ENCODE data around the gene CYBC1.
"Not testable (repeated sequence)": the region's sequence is repeated elsewhere in the genome, so short reads cannot be mapped to it uniquely, and the experiment has no call there.

CYBC1 gene

DNA sequence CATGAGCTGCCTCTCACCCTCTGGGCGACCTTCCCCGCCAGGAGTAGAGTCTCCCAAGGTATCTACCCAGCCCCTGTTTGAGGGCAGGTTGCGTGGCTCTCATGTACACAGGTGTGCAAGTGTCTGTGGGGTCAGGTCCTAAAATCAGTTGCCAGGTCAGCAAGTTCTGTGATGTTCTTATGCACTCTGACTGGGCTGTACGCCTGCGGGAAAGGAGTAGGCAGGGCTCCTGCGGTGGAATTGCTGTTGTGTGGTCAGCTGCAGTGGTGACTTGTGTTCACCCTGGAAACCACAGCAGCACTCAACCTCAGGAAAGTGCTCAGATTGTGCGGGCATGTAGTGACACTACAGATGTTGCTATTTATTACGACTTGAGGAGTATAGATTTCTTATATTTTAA lies 27.4 kb upstream of the CYBC1 start:
- DNase-seq, result no peak

DNA sequence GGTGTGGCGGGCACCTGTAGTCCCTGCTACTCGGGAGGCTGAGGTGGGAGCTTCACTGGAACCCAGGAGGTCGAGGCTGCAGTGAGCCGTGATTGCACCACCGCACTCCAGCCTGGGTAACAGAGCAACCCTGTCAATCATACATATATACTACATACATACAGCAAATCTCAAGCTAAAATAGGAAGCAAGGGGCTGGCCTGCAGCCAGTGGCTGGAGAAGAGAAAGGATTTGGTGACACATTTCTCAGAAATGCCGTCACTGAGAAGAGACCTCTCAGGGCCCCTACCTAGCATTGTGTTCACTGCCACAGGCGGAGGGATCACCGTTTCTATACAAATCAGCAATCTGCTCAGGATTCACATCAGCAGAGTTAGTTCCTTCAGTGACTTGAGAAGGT lies 24.9 kb upstream of the CYBC1 start:
- DNase-seq, result no peak

DNA sequence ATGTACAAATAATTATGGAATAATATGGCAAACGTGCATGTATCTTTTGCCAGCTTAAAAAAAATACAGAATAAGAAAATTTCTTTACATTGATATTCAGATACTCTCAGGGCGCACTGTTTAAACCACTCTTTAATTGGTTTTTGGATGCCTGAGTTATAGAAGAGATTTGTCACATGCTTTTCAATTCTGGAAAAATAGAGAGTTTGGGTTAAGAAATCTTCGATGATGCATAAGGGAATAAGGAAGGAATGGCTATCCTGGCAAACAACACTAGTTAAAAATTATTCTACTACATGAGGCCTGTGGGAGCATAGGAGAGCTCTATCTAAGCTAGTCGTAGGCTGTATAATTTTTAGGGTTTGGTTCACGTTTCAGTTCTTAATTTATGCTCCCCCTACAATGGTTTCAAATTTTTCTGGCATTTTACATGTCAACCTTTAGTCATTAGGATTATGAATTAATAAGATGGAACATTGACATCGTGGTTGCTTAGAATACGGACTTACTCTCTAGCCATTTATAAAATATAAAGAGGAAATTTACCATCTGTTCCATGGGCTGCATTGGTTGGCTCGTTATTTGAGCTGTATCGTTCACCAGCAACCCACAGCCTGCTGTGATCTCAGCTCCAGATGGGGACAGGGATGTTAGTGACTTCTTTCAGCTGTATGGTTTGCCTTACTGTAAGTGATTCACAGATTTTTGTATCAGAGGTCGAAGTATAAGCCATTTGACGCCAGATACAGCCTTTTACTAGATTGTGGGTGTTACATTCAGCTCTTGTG lies 23.9 kb upstream of the CYBC1 start:
- no peak for DNase-seq

DNA sequence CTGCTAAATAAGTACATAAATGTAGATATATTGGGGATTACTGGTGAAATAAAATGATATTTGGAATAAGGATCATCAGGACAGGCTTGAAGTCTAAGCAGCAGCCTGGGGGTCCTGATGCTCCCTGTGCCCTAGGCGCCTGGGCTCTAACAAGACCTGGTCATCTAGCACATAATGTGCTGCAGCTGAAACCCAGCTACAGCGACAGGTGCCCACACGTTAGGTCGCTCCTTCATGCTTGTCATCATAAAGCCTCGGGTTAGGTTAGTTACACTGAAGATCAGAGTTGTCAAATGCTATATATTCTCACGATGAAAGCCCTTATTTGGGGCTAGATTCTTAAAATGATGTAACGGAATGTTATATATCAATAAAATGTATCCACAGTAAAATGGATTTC lies 19.5 kb upstream of the CYBC1 start:
- DNase-seq, result no peak

DNA sequence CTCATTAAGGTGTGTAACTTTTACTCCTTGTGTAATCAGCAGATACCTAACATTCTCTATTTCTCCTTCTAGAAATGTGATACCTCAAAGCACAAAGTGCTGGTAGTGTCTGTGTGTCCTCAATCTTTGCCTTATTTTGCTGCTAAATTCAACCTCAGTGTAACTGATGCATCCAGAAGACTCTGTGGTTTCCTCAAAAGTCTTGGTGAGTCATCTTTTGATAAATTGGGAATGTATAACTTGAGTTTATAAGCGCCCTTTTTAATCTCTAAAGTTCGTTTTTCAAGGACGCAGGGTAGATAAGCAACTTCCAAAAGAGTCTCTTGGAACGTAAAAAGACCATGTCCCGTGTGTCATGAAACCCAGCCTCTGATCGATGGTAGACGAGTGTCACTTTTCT lies 18.1 kb upstream of the CYBC1 start:
- no peak for DNase-seq

DNA sequence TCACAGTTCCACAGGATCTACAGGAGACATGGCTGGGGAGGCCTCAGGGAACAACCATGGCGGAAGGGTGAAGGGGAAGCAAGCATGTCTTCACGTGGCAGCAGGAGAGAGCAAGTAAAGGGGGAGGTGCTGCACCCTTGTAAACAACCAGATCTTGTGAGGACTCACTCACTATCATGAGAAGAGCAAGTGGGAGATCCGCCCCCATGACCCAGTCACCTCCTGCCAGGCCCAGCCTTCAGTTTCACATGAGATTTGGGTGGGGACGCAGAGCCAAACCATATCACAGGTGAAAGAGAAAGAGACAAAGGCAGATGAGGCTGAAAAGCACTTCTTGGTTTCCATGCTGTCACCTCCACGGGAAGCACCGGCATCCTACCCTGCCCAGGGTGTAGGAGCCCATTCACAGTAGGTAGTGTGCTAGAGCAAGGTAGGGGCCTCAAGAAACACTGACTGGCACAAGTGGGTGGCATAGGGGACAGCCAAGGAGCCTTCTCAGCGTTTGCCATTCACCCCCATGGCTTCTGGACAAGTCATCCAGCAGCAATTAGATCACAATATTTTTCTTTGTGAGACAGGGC lies 14.6 kb upstream of the CYBC1 start:
- peak; percentile 38 for DNase-seq

DNA sequence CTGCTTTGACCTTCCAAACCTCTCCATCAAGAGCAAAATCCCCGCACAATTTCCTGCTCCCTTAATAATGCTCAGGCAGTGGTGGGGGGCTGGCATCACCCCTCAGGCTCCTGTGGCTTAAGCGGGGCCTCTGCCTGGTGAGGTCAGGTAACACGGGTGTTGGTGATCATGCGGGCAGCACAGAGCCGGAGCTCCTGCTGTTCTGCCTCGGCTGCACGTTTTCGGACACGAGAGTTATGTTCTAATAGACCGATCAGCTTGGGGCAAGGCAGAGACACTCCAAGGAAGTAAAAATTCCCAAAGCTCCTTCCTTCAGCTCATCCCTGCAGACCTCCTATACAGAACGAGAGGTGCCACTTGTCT lies 14.0 kb upstream of the CYBC1 start:
- no peak for DNase-seq

DNA sequence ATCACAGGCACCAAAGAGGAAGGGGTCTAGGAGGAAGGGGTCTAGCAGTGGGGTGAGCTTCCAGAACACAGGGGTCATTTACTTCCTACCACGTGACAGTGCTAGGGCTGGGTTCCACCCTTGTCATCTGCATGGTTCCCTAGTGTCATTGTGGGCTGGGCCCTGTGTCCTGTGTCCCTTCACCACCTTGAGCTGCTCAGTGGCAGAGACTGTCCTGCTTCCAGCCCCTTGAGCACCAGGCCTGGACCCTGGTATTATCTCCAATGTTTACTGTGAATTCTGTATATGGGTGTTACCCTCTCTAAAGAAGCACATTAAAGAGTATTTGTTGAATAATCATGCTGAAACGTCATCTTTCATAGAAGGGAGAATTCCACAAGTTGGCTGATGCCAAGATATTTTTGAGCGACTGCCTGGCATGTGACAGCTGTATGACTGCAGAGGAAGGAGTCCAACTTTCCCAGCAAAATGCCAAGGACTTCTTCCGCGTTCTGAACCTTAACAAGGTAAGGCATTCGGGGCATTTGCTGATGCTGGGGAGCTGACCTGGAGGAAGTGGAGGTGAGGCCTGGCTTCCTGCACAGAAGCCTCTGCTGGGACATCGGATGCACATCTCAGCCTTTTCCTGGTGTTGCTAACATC lies 13.5 kb upstream of the CYBC1 start:
- DNase-seq, result no peak

DNA sequence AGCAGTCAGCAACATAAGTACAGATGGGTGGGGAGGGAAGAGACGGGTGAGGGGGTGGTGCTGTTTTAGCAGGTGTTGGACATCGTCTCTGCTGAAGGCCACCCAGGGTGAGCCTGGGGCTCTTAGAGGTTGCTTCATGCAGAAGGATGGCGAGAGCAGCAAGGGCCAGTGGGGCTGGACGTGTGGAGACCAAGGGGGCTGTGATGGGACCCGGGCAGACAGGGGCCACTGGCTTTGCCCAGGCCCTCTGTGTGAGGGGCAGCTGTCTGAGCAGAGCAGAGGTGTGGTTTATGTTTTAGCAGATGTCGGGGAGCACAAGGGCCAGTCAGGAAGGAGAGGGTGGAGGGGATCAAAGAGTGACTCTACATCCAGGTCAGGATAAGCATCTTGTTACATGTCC lies 12.8 kb upstream of the CYBC1 start:
- DNase-seq, result no peak

DNA sequence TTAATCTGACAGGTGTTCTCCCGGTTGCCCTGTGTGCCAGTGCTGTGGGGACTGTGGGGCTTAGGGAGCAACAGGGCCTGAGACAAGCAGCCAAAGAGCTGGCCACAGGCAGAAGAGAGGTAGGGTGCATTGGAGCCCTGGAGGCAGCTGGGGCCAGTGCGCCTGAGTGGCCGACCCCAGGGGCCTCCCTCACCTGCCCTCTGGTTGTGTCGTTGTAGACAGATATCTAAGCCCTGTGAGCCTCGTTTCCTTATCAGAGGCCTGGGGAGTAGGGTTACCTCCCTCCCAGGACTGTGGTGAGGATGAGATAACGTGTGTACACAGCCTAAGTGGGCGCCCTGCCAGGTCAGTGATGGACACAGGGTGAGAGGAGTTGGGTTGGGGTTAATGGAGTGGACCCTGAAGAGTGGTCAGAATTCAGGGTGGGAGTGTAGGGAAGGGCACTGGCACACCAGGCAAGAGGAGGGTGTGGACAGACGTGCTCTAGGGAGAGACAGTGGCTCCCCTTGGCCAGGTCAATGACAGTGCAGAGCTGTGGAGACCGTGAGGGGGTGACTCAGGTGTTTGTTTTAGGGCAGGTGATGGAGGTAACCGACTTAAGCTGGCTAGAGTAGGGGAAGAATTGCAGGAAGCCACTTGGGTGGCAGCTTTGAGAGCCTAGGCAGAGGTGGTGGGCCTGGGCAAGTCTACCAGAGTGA lies 11.4 kb upstream of the CYBC1 start:
- DNase-seq, result no peak

DNA sequence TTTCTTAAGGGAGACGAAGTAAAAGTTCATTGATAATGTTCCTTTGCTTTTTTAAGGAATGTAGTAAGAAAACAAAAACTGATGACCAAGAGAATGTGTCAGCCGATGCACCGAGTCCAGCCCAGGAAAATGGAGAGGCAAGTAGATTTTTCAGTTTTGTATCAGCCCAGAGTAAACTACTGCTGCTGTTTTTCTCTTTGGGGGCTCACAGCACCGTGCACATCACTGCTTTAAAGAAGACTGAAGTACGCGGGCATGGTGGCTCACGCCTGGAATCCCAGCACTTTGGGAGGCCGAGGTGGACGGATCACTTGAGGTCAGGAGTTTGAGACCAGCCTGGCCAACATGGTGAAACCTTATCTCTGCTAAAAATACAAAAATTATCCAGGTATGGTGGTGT lies 9.4 kb upstream of the CYBC1 start:
- DNase-seq, result not testable (repeated sequence)

DNA sequence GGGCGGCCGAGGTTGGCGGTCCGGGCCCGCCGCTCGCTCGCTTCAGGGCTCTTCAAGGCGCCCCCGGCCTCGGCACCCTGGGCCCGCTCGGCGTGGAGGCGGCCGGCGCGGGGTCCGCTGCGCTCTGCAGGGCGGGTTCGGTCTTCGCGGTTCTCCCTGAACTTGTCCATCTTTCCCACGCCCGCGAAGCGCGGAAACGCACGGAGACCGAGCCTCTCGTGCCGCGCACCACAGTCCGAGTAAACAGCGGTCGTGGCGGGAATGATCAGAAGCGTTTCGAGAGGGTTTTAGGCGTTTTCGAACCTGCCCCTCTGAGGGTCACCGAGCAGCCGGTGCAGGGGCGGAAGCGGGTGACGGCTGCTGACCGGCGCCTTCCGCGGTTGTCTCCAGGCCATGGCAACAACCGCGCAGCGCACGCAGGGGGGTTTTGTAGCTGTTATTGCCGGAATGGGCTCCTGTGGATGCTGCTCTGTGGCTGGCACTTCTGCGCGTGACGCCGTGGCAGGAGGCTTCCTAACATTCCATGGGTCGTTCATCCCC lies 8.4 kb upstream of the CYBC1 start:
- DNase-seq, result no peak

DNA sequence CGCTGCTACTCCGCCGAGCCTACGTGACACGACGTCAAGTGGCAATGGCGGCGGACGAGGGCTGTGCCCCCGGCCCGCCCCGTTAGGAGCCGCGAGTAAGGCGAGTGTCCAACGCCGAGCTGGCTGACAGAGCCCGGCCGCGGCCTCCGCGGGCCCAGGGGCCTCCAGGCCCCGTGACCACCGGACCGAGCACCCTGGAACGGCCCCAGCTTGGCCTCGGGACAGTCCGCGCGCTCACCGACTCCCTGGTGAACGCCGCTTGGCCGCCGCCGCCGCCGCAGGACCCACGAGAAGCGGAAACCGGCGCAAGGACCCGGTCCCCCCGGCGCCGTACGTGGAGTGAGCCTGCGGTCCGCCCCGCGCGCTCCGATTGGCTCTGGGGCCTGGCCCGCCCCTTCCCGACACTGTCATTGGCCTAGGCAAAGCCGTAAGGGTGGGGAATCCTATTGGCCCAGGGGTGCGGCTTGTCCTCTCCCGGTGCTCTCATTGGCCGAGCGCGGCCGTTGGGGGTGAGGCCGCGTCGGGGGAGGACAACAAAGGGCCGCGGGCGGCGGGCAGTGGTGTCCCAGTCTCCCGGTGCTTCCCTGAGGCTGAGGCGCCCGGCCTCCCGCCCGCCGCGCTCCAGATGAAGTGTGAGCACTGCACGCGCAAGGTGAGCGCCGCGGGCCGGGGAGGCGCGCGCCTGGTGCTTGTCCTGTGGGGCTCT lies 7.8 kb upstream of the CYBC1 start, which contains the start of gene NARF:
Gene NARF (plus strand): TSS at position 563 of the 706 bp plus-strand sequence. CDS start 63 bp downstream, at position 626.
- peak; percentile 94 for DNase-seq

DNA sequence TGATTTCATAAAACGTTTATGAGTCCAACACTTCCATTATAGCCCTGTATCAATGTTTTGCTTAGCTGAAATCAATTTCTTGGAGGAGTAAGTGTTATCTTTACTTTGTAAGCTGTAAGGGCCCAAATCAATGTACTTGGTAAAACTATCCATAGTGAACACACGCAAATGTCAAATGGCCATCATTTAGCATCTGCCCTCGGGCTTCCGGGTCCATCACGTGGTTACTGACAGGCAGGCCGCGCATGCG lies 7.3 kb upstream of the CYBC1 start:
- DNase-seq, result no peak

DNA sequence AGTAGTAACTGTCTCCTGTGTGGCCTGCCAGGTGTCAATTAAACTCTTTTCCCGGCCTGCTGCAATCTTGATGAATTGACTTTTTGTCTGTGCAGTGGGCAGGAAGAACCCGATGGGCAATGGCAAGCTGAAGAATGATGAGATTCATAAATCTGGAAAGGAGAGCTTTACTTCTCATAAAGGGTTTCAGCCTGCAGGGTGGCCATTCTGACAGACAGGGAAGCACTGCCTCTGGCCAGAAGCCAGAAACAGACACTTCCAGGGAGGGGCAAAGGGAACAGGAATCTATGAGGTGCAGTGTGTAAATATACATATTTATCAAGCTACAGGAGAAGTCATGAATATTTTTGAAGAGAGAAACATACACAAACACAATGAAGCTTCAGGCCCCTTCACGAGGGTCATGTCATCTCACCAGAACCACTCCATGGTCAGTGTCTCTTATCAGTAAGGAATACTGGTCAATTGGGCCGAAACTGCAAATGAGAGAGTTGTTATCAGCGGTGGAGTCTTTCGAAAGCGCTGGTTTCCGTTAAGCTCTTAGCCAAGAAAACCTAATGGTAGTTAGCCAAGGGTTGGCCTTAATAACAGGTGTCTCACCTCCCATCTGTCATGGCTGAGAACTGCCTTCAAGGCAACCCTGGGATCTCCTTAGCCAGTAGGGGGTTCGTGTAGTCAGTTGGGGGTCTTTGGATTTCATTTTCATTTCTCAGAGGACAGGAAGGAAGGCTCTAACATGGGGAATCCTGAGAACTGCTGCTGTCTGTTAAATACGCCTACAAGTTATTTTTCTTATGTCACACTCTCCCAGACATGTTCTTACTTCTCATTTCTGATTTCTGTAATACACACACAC lies 6.7 kb upstream of the CYBC1 start:
- DNase-seq, result no peak

DNA sequence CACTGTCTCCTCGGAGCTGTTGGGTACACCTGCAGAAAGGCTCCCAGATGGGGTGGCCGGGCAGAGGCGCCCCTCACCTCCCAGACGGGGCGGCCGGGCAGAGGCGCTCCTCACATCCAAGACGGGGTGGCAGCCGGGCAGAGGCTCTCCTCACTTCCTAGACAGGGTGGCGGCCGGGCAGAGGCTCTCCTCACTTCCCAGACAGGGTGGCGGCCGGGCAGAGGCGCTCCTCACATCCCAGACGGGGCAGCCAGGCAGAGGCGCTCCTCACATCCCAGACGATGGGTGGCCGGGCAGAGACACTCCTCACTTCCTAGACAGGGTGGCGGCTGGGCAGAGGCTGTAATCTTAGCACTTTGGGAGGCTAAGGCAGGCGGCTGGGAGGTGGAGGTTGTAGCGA lies 3.2 kb upstream of the CYBC1 start:
- DNase-seq, result not testable (repeated sequence)

DNA sequence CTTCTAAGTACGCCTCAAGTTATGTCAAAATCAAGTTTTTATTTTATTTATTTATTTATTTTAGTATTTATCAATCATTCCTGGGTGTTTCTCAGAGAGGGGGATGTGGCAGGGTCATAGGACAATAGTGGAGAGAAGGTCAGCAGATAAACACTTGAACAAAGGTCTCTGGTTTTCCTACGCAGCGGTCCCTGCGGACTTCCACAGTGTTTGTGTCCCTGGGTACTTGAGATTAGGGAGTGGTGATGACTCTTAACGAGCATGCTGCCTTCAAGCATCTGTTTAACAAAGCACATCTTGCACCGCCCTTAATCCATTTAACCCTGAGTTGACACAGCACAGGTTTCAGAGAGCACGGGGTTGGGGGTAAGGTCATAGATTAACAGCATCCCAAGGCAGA lies 2.6 kb upstream of the CYBC1 start:
- DNase-seq, result not testable (repeated sequence)

DNA sequence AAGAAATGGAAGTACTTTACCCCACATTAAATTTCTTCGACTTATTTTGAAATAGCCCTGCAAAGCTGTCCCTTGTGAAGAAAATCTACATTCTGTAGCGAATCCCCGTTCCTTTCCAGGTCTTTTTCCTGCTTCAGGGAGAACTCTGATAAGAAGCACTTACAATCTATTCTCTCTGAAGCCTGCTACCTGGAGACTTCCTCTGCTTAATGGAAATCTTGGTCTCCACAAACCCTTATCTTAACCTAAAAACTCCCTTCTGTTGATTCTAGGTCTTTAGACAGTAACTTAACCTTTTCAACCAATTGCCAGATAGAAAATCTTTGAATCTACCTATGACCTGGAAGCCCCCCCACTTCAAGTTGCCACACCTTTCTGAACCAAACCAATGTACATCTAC lies 1.6 kb upstream of the CYBC1 start:
- DNase-seq, result no peak

DNA sequence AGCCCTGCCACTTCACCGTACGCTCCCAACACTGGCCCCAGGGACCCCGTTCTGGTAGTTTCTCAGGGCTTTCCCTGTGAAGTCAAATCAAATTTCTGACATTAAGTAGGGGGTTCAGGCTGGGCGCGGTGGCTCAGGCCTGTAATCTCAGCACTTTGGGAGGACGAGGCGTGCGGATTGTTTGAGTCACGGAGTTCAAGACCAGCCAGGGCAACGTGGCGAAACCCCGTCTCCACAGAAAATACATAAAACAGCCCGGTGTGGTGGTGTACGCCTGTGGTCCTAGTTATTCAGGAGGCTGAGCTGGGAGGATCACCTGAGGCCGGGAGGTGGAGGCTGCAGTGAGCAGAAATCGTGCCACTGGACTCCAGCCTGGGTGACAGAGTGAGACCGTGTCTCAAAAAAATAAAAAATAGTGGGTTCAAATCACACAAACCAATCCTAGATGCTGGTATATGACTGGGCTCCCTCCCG lies 632 bp downstream of the CYBC1 start:
- peak; percentile 51 for DNase-seq

DNA sequence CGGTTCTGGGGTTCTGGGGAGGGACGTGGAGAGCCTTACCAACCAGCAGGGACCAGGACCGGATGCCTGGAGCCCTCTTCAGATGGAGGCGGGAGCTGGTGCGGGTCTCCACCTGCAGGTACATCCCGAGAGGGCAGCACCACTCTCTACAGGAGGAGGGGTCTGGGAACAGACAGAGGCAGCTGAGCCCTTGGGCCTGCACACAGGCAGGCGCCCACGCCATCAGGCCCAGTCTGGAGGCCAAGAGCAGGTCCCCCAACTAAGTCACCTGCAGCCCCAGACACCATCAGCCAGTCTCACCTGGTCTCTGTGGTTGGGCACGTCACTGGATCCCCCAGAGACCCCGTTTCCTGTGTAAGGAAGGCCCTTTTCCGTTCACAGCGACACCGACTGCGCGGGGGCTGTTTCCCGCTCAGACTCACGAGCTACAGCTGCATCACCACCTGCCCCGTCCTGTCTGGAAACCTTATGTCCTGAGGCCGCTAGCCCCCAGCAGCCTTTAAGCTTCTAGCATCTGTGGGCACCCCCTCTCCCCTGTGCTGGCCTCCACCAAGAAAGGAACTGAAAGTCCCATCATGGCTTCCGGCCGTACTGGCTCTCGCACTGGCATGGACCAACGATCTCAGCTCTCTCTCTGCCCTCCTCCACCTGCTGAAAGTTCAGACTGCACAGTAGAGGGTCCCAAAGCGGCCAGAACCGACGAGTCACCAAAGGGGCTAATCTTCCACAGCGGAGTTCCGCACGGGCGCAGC lies 1.2 kb downstream of the CYBC1 start:
- DNase-seq, result peak; percentile 55

DNA sequence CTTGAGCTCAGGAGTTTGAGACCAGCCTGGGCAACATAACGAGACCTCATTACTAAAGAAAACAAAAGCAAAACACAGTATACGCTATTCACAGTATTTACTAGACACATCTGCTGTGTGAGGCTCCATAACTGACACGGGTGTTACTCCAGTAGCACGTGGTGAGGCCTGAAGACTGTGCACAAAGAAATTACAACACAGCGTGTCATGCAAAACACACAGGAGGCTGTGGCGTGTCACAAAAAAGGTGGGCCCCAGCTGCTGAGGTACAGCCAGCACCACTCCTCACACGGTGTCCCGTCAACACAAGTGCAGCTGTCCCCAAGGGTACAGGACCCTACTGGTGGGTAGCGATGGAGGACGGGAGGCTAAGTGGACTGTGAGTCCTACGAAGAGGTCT lies 2.7 kb downstream of the CYBC1 start:
- no peak for DNase-seq
